Measurements from ENCODE around the gene HTRA2.
"Not testable (repeated sequence)": the region's sequence is repeated elsewhere in the genome, so short reads cannot be mapped to it uniquely, and the experiment has no call there.

Gene HTRA2

GRCh38 chr2:74529357-74530238 lies at the start of gene HTRA2, which contains the start of gene AUP1:
Gene HTRA2, plus strand, starts transcription at chr2:74529933. Its CDS starts 74 bp downstream, at chr2:74530007.
Gene AUP1, minus strand, starts transcription at chr2:74529706. Its CDS starts 77 bp downstream, at chr2:74529629.
- peak; percentile 99 for DNase-seq (ENCODE audit: low spot score)

DNA sequence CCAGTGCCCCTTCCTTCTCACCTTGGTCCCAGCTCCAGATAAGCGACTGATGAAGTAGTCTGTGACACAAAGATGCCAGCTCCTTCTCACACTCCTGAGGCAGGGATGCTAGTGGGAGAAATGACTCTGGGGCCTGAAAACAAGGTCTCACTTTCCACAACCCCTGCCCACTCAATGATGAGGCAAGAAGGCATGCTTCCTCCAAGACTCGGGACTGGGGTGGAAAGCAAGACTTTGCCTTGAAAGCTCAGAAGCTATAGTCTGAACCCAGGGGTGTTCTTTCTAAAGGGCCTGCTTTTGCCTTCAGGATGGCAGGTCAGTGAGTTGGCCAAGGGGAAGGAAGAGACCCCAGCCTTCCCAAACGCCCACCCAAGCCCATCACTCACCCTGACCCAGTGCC lies 48.3 kb upstream of the HTRA2 start:
- no peak for DNase-seq (ENCODE audit: low spot score)

GRCh38 chr2:74481961-74482800 lies 47.6 kb upstream of the HTRA2 start:
- peak; percentile 69 for DNase-seq (ENCODE audit: low spot score)

DNA sequence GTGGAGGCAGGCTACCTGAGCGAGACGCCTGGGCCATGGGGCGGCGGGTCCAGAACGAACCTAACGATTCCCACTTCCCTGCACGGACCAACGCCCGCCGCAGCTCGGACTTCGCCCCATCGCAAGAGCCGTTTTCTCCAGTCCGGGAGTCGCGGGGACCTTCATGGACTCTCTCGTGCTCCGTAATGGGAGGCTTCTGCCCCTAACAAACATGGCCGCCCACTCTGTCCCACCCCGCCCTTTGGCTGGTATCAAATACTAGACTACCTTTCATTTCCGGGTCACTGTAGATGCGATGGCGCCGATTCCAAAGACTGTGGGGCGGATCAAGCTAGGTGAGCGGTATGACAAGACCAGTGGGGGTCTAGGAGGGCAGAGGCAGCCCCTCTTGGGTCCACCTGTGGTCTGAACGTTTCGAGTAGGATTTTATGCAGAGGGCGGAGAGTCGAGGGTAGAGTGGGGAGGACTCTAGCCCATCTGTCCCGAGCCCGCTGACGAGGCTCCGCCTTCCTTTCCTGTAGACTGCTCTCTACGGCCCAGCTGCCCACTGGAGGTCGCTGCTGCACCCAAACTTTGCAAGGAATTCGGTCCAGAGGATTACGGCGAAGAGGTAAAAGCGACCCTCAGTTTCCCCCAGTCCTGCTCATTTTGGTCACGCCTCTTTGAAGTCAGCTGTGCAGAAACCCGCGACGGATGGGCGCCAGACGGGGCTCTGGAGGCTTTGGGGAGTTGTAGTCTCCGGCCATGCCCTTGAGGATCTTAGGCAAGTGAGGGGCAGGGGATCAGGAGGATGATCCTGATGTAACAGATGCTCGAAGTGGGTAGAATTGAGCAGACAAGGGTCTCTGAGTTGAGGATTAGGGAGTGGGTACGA lies 46.7 kb upstream of the HTRA2 start, which contains the start of the genes CCDC142 and TTC31:
Gene CCDC142 (minus strand): TSS at position 198 of the 874 bp plus-strand sequence. CDS start 161 bp downstream, at position 37.
Gene TTC31 (plus strand): TSS at position 281 of the 874 bp plus-strand sequence. CDS start 15 bp downstream, at position 296.
- peak; percentile 98 for DNase-seq (ENCODE audit: low spot score)

GRCh38 chr2:74483675-74484164 lies 46.0 kb upstream of the HTRA2 start:
- DNase-seq (ENCODE audit: low spot score): not testable (repeated sequence)

GRCh38 chr2:74486141-74486540 lies 43.6 kb upstream of the HTRA2 start:
- DNase-seq (ENCODE audit: low spot score): no peak

DNA sequence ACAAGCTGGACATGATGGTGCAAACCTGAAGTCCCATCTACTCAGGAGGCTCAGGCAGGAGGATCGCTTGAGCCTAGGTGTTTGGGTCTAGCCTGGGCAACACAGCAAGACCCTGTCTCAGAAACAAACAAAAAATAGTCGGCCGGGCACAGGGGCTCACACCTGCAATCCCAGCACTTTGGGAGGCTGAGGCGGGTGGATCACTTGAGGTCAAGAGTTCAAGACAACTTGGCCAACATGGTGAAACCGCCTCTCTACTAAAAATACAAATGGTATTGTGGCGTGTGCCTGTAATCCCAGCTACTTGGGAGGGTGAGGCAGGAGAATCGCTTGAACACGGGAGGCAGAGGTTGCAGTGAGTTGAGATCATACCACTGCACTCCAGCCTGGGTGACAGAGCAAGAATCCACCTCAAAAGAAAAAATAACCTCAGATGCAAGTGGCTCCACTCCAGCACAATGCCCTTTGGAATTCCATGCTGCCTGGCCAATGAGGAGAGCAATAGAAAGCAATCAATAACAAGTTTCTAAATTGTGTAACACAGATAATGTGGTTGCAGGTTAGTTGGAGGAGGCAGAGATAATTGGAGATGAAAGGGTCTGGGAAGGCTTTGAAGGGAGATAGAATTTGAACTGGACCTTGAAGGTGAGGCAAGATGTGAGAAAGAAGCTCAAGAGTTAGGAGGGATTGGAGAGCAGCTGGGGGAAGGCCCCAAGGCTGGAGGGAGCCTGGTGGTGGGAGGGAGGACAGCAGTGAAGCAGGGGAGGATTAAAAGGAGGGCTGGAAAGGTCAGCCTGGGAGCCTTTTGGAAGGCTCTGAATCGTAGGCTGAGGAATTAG lies 40.9 kb upstream of the HTRA2 start:
- no peak for DNase-seq (ENCODE audit: low spot score)

DNA sequence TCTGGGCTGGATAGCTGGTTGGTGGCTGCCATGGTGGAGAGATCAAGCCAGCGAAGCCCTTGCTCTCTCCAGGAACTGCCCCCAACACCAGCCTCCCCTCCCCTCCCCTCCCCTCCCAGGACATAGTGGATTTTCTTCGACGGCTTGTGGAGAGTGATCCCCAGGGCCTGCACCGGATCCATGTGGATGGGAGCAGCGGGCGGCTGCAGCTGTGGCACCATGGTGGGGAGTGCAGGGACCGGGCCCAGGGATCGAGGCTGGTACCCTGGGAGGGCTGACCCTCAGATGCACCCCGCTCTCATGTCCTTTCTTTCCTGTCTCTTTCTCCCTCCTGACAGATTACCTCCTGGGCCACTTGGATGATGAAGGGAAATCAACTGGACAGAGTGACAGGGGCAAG lies 39.8 kb upstream of the HTRA2 start:
- DNase-seq (ENCODE audit: low spot score): no peak

GRCh38 chr2:74491648-74492544 lies 37.8 kb upstream of the HTRA2 start:
- DNase-seq (ENCODE audit: low spot score): no peak

- no peak for DNase-seq (ENCODE audit: low spot score)
These were observed 36.2 kb upstream of the HTRA2 start for GRCh38 chr2:74493546-74493945.

DNA sequence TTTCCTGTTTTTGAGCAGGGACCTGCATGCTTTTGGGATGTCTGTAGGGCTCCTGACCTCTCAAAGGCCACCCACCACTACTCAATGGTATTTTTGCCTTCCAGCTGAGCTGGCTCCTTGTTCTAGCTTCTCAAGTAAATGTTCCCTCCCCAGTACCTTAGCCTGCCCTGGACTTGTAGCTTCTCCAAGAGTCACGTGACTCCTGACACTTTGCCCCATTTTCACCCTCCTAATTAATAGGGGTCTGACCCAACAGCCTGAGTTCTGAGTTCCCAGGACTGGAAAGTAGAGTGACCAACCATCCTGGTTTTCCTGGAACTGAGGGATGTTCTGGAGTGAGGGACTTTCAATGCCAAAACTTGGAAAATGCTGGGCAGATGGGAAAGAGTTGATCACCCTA lies 34.3 kb upstream of the HTRA2 start:
- DNase-seq (ENCODE audit: low spot score): no peak

DNA sequence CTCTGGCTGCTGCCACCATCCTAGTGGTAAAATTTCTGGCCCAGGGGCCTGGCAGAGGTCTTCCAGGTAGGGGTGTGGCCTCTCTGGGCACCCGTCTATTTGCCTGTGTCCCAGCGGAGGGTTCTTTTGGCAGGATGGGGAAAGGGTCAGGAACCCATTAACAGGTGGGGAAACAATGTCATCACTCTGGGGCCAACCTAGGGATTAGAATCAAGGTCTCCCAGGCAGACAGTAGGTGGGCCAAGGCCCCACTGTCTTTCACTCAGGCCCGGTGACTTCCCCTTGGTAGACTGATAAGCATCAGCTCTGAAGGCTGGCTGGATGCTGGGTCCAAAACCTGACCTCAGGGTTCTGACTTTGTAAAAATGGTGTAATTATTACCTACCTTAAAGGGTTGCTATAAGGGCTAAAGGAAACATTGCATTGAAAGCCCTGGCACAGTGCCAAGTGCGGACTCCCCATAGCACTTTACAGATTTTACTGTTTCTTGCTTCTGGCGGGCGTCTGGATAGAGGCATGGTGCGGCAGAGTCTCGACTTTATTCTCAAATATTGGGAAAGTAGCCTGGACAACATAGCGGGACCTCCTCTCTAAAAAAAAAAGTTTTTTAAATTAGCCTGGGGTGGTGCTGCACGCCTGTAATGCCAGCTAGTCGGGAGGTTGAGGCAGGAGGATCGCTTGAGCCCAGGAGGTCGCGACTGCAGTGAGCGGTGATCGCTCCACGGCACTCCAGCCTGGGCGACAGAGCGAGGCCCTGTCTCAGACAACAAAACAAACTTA lies 32.5 kb upstream of the HTRA2 start:
- DNase-seq (ENCODE audit: low spot score): no peak

GRCh38 chr2:74497777-74498499 lies 31.8 kb upstream of the HTRA2 start:
- DNase-seq (ENCODE audit: low spot score): no peak

DNA sequence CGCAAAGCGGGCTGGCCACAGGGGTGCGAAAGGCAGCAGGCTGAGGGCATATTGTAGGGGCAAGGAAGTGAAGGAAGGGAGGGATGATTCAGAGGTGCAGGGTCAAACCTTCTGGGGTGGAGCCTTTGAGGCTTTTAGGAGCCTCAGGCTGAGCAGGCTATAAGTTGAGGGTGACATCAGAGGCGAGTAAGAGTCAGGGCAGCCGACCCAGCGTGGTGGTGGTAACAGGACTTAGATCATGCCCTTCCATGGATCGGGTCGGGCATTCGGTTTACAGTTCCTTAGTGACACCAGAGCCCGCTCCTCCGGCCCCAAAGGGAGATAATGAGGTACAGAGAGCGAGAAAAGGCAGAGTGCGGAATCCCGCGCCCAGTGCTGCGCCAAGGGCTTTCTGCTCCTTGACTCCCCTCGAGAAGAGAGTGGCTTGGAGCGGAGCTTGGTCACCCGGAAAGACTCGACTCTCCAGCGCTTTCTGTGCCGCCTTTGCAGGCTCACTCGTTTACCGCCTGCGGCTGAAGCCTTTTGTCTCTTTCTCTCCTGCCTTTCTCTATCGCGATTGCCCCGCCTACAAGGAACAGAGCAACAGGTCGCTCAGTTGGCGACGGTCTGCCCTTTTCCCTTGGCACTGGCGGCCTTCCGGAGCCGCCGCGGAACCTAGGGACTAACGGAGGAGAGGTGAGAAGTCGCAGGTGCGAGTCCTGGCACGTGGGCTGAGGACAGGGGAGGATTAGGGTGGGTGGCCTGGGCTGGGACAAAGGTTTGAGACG lies 31.1 kb upstream of the HTRA2 start:
- peak; percentile 57 for DNase-seq (ENCODE audit: low spot score)

GRCh38 chr2:74499267-74499939 lies 30.3 kb upstream of the HTRA2 start, which contains the start of gene LBX2:
Gene LBX2, minus strand, starts transcription at chr2:74499603. Its CDS starts 66 bp downstream, at chr2:74499537.
- DNase-seq (ENCODE audit: low spot score): no peak

- no peak for DNase-seq (ENCODE audit: low spot score)
These were observed 29.7 kb upstream of the HTRA2 start for GRCh38 chr2:74499940-74500577.
